GM12892 (cell line): ENCODE measurements around the gene MAP9.

Experiments used
- POLR2A ChIP-seq: IDR thresholded peaks from 2 replicates; pipeline ENCODE4 v1.6.1; 2011; ENCODE audit warnings: low read depth, low read length, control low read depth
- POLR2AphosphoS5 ChIP-seq: IDR thresholded peaks from 2 replicates; pipeline ENCODE4 v1.6.1; 2011; ENCODE audit warnings: low read depth, low read length, control low read depth
- TAF1 ChIP-seq: IDR thresholded peaks from 2 replicates; pipeline ENCODE4 v1.6.1; 2011; ENCODE audit warnings: low read depth, mild to moderate bottlenecking, control low read depth, low read length, borderline replicate concordance

- no peak for TF ChIP-seq POLR2AphosphoS5
- TF ChIP-seq POLR2A = no peak
- TF ChIP-seq TAF1 = no peak
Observed at GRCh38 chr4:155411546-155411945, 34.8 kb upstream of the MAP9 start.
